OCI-LY1 (cell line): ENCODE results near the gene CDK11A.

ENCODE experiments used
- CTCF ChIP-seq: fragments of 200-600 bp; sonication (generic), shearing (Covaris generic); IDR thresholded peaks from 2 replicates; pipeline ENCODE4 v1.5.1; 2017; ENCODE audit warnings: mild to moderate bottlenecking, antibody characterized with exemption, low read length, moderate library complexity, mixed read lengths
- EZH2 ChIP-seq: fragments of 200-600 bp; sonication (generic), shearing (Covaris generic); IDR thresholded peaks from 2 replicates; pipeline ENCODE4 v1.8.0; 2017; ENCODE audit warnings: borderline replicate concordance, mixed run types, mild to moderate bottlenecking, antibody characterized with exemption, low read length, moderate library complexity, mixed read lengths

GRCh38 chr1:1771096-1771495 is 46.9 kb upstream of the CDK11A start:
- TF ChIP-seq CTCF = no peak
- no peak for TF ChIP-seq EZH2
